GM21447 (cell line): Measurements from ENCODE around the gene A1BG.
A peak's percentile ranks its signal among the peaks of the same experiment; 100 is the strongest.
"Not testable (repeated sequence)": the region's sequence is repeated elsewhere in the genome, so short reads cannot be mapped to it uniquely, and the experiment has no call there.

Source experiments
- ATAC-seq: cut with Tn5 transposase; IDR thresholded peaks from one replicate; pipeline ENCODE4 v1.9.1; 2021; ENCODE audit not compliant: unreplicated experiment

Gene A1BG

DNA sequence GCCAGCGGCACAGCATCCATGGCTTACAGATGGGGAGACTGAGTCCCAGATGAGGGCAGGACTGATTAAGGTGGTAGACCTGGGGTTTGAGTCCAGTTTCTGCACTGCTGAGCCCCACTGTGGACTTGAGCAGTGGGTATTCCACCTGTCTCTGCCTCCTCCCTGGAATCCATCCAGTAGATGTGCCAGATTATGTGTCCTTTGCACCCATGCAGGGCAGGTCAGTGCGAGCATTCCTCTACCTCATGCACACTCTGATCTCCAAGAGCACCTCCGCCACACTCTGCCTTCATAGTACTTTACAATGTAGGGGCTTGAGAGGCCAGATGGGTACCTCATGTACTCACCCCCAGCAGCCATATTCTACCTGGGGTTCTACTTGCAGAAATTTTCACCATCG, 16.5 kb downstream of the A1BG start:
- ATAC-seq: no peak

DNA sequence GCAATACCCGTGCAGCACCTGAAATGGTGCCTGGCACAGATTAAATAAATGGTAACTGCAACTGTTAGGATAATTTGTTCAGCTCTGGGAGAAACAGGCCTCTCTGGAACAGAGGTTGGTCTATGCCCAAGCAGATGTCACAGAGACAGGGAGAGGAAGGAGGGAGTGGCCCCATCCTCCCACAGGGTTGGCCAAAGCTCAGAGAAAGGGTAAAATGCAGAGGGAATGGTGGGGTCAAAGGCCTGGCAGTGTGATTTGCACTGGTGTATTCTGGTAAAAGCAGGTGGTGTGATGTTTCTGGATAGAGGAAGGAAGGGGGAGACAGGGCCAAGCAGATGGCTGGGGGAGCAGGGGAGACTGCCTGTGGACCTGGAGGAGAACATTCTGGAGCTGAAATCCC, 17.1 kb downstream of the A1BG start:
- no peak for ATAC-seq

DNA sequence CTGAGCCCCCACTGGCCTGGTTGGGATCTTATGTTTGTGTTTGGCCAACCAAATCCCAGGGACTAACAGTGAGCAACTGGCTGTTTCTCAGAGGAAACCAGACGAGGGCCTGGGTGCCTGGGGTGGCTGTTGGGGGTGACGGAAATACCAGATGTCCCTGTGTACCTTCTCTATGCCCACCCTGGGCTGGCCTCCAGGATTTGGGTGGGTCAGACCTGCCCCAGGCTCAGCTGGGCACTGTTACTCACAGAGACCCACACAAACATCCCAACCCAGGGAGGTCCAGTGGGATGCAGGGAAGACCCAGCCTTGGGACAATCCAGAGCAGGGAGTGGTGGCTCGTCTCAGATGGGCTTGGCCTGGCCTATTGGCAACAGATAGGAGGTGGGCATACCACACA, 17.7 kb downstream of the A1BG start:
- no peak for ATAC-seq

DNA sequence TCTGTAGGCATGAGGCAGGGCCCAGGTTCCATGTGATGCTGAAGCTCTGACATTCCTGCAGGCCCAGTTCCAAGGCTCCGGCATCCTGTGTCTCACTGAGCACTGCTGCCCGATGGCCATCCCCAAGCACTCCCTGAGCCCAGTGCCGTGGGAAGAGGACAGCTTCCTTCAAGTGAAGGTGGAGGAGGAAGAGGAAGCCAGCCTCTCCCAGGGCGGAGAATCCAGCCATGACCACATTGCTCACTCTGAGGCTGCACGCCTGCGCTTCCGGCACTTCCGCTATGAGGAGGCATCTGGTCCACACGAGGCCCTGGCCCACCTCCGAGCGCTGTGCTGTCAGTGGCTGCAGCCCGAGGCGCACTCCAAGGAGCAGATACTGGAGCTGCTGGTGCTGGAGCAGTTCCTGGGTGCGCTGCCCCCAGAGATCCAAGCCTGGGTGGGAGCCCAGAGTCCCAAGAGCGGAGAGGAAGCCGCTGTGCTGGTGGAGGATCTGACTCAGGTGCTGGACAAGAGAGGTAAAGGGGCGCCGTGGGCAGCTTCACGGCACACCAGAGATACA, 18.5 kb downstream of the A1BG start:
- ATAC-seq: no peak

DNA sequence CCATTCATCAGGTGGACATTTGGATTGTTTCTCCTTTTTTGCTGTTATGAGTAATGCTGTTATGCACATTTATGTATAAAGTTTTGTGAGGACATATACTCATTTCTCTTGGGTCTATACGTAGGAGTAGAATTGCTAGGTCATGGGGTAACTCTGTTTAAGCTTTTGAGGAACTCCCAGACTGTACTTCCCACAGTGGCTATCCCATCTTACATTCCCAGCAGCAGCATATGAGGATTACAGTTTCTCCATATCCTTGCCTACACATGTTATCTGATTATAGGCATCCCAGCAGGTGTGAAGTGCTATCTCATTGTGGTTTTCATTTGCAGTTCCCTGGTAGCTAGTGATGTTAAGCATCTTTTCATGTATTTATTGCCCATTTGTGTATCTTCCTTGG, 20.6 kb downstream of the A1BG start:
- no peak for ATAC-seq

DNA sequence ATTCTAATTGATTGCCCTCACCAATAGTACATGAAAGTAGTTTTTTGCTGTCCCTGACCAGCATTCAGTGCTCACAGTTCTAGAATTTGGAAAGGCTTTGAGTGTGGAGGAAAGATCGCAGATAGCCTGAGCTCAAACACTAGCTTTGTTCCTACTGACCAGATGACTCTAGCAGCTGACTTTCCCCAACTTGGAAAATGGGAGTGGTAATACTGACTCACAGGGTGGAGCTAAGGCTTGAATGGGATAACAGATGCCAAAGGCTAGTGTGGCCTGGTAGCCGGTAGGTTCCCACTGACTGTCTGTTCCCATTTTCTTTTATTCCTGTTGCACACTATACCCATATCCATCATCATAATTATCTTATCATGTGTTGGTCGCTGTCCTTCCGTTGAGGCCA, 22.8 kb downstream of the A1BG start:
- ATAC-seq: no peak

DNA sequence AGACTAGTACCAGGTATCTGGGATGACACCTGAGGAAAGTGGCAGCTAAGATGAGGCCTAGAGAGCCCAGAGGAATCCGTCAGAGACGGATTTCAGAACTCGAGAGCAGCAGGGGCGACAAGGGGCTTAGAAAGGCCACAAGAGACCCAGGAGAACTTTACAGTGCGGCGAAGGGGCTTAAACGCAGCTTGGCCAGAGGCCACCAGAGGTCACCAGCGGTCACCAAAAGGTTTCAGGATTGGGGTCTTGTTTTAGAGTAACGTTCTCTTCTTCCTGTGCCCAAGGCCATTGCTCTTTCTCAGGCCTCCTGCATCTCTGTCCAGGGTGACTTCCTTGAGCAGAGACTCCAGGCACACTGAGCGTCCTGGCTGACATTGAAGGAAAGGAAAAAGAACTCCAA, 24.3 kb downstream of the A1BG start:
- no peak for ATAC-seq

DNA sequence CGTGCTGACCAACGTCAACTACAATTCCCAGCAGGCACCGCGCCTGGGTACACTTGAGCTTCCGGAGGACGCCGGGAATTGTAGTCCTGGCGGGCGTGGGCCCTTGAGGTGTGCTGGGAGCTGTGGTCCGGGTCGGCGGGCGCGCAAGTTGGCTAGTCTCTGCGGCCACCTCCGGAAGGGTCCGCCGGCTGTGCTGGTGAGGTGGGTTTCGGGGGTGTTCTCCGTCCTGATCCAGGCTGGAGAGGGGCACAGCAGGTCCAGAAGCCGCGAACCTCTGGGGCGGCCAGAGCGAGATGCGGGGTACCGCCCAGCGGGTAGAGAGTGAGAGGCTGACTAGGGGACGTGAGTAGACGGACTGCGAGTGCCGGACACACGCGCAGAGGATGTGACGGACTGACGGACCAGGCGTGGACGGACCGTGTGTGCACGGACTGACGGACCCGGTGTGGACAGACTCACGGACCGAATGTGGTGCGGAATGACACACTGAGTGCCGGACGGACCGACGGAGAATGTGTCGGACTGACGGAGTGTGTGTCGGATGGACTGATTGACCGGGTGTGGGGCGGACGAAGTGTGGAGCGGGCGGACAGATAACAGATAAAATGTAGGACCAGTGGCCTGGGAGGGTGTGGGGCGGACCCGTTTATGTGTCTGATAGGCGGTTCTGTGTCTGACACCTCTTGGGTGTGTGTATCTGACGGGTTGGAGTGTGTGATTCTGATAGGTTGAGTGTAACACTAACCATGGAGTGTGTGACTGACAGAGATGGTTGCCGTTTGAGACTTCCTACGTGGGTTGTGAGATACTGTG, 26.2 kb downstream of the A1BG start, which contains the start of gene ZSCAN22:
Gene ZSCAN22, plus strand, starts transcription at position 81 of the 813 bp plus-strand sequence. CDS start 7,809 bp downstream, outside the sequence.
- peak; percentile 83 for ATAC-seq

DNA sequence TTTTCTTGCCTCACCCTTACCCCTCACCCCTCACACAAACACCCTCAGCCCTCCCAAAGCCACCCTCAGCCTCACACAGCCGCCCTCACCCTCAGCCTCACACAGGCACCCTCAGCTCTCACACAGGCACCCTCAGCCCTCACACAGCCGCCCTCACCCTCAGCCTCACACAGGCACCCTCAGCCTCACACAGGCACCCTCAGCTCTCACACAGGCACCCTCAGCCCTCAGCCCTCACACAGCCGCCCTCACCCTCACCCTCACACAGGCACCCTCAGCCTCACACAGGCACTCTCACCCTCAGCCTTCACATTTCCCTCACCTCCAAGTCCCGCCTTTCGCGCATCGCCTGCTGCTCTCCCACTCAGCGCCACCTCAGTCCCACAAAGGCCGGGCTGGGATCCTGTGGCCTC, 26.8 kb downstream of the A1BG start:
- ATAC-seq: peak; percentile 9

DNA sequence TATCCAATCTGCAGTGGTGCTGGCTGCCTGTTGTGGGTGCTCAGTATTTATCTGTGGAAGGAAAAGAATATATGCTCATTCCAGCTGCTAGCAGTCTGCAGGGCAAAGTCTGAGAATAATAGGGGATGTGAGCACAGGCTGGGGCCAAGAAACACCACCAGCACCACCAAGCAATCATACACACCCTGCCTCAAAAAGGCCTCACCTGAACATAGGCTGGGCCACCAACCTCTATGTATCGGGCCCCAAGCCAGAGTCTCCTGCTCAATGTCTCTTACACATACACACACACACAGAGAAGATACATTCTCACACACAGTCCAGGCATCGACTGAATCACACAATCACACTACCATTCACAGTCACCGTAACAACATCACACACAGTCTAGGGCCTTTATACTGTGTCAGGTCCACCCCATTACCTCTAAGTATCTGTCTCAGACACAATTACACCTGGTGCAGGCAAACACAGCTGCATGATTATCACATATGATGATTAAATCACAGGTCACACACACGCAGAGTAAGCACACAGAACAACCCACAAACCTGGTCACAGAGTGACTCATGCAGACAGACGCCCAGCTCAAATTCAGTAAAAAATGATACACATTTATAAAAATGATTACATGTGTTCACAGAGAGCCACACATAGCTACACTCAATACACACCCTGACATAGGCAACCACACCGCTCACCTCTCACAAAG, 27.8 kb downstream of the A1BG start:
- ATAC-seq: no peak

DNA sequence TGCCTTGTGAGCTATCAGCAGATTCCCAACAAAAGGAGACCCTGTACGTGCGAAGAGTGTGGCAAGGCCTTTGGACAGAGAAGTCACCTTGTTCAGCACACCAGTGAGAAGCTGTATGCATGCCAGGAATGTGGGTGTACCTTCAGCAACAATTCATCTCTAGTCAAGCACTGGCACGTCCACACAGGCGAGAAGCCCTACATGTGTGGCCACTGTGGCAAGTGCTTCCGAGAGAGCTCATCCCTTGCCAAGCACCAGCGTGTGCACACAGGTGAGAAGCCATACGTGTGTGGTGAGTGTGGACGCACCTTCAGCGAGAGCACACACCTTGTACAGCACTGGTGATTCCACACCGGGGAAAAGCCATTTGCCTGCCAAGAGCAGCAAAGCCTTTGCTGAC, 34.1 kb downstream of the A1BG start:
- ATAC-seq: no peak

DNA sequence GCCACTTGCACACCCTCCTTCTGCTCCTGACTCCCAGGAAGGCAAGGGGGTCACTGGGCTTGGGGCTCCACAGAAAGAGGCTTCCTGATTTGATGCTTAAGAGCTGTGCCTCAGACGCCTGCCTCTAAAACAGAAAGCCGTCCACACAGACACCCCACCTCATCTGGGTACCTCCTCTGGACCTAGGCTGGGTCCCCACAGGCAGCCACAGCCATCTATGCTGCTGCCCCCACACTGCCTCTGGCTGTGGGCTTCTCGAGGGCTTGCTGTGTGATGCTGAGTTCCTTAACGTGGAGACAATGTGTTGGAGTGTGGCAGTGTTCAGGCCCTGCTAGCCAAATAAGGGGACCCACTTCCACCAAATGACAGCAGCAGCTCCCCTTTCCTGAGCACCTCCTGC, 35.0 kb downstream of the A1BG start:
- no peak for ATAC-seq

DNA sequence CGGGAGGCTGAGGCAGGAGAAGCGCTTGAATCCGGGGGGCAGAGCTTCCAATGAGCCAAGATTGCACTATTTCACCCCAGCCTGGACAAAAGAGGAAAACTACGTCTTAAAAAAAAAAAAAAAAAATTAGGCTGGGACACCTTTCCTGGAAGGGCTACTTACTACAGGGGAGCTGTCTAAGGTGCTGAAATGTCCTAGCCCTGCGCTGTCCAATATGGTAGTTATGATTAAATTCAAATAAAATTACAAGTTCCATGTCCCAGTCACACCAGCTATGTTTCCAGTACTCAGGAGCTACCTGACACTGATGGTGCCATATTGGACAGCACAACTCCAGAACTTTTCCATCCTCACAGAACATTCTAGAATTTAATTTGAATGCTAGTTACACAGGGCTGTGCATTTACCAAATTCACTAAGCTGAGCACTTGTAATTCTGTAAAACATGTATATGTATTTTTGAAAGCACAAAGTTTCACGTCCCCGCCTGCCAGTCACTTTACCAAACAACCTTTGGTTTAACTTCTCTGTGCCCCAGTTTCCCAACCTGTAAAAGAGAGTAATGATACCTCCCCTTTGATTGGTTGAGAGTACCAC, 35.7 kb downstream of the A1BG start:
- no peak for ATAC-seq

DNA sequence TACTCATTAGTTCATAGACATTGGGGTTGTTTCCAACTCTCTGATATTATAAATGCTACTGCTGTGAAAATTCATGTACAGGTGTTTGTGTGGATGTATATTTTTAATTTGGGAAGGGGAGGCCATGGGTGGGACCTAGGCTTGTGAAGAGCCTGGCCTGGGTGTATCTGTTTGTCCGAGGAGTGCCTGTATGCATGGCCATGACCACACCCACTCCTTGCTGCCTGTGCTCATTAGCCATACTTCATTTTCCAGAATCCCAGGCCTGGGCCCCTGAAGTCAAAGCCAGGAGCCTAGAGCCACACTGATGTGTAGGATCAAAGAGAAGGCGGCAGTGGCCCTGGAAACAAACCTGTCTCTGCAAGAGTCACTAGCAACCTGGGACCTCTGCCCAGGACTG, 37.7 kb downstream of the A1BG start:
- no peak for ATAC-seq

DNA sequence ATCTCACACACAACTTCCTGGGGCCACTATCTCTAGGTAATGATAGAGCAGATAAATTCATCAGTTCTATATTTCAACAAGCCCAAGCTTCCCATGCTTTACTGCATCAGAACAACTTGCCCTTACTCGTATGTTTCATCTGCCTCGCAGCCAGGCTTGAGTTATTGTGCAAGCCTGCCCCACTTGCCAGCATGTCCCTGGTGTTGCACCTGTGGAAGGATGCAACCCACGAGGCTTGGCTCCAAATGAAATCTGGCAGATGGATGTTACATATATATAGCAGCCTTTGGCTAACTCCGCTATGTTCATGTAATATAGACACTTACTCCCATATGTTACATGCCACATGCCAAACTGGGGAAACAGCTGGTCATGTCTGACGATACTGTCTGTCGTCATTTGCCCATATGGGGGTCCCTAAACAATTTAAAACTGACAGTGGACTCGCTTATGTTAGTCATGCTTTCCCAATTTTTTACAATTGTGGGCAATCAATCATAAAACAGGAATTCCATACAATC, 41.9 kb downstream of the A1BG start:
- ATAC-seq: no peak

DNA sequence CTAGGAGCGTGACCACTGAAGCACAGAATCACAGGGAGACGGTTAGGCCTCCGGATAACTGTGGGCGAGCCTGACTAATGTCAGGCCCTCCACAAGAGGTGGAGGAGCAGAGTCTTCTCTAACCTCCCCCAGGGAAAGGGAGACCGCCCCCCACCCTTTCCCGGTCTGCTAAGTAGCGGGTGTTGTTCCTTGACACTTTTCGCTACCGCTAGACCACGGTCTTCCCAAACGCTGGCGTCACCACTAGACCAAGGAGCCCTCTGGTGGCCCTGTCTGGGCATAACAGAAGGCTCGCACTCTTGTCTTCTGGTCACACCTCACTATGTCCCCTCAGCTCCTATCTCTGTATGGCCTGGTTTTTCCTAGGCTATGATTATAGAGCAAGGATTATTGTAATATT, 42.6 kb downstream of the A1BG start:
- ATAC-seq: not testable (repeated sequence)

DNA sequence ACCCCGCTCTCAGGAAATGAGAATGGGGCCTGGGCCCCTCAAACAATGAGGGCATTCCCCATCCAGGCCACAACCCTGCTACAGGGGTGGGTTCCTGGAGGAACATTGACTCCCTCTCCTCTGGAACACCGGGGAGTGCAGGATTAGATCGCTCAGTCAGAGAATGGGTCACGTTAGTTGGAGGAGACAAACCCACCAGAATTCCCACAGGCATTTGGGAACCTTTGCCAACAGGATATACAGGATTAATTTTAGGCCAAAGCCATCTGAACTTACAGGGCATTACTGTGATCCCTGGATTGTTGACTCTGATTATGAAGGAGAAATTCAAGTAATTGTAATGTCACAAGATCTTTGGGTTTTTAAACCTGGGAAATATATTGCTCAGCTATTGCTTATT, 45.6 kb downstream of the A1BG start:
- ATAC-seq: no peak

DNA sequence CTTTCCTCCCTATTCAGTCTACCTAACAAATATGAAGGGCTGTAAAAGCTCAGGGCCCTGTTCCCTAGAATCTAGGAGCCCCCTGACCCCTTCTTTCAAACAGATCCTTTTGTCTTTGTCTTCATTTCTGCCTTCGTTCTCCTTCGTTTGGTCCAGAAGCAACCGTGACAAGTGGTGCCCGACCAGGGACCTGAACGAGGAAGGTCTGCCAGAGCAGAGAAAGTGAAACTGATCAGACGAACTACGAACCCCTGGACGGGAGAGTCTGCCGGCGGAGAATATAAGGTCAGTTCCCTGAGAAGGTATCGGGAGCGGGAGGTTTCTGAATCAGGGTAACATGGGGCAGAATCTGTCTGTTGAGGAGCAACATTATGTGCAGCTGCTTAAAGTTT, 47.4 kb downstream of the A1BG start:
- no peak for ATAC-seq

DNA sequence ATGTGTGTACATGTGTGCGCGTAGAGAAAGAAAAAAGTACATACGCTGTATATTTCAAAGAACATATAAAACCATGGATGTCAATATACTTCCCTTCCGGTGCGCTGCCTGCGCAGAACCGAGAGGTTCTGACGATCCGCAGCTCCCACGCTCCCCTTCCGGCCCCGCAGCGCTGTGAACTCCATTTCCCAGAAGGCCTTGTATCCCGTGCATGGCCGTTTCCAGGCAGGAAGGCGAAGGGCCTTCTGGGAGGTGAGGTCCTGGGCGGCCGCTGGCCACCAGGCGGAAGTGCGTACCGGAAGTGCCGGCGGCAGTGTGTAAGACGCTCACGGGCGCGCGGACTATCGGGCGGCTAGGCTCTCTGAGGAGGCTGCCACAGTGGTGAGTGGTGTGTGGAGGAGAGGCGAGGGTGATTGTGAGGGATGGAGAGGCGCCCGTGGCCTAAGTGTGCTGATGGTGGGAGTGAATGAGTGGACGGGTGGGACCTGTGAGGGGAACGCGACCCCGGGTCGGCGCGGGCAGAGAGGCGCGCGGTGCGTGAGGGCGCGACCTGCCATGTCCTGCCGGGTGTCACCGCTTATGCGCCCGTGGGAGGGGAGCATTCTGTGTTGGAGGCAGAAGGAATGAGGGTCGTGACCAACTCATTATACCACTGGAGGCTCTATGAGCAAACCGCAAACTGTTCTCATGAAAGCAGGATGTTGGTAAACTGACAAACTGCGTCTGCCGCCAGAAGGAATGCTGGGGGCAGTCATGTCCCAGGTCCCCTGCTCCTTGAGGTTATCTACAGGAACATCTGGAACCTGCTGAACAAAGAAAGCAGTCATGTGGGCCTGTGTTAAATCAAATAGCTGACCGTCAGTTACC, 48.0 kb downstream of the A1BG start, which contains the start of gene ERVK3-1:
Gene ERVK3-1, plus strand, starts transcription at position 313 of the 867 bp plus-strand sequence. CDS start 6,792 bp downstream, outside the sequence.
- ATAC-seq: peak; percentile 95

DNA sequence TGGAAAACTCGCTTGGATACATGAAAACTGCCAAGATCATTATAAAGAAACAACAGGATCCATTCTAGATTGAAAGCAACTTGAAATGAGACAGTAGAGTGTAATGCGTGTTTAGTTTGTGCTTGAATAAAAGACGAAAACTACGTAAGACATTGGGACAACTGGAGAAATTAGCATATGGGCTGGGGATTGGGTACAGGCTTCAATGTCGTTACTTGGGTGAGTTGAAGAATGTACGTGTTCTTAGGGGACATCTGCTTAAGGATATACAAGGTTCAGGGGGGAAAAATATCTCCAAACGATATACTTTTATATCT, 48.6 kb downstream of the A1BG start:
- ATAC-seq: no peak

DNA sequence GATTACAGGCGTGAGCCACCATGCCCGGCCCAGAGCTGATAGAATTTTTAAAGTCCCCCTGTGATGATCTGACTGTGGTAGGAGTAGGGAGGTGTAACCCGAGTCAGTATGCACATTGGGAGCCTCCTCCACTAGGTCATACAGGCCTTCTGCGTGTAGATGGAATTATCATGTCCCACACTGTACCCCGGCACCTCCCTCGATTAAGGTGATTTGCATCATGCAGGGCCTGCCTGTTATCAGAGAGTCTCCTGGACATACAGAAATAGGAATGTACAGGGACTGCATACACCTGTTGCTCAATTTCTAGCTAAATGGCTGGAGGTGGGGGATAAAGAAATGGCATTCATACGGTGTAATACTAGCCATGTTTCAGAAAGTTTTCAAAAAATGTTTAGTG, 49.0 kb downstream of the A1BG start:
- ATAC-seq: no peak
